ENCODE results near the gene SLFN14. TPM values are rescaled to one million over a fixed set of nuclear protein-coding genes. Genes with fewer than 3 reads are reported as not detected.

SLFN14 gene
- polyA plus RNA-seq, 2 of the 4 experiments (the other 2 are of a cell fraction), result not detected

DNA sequence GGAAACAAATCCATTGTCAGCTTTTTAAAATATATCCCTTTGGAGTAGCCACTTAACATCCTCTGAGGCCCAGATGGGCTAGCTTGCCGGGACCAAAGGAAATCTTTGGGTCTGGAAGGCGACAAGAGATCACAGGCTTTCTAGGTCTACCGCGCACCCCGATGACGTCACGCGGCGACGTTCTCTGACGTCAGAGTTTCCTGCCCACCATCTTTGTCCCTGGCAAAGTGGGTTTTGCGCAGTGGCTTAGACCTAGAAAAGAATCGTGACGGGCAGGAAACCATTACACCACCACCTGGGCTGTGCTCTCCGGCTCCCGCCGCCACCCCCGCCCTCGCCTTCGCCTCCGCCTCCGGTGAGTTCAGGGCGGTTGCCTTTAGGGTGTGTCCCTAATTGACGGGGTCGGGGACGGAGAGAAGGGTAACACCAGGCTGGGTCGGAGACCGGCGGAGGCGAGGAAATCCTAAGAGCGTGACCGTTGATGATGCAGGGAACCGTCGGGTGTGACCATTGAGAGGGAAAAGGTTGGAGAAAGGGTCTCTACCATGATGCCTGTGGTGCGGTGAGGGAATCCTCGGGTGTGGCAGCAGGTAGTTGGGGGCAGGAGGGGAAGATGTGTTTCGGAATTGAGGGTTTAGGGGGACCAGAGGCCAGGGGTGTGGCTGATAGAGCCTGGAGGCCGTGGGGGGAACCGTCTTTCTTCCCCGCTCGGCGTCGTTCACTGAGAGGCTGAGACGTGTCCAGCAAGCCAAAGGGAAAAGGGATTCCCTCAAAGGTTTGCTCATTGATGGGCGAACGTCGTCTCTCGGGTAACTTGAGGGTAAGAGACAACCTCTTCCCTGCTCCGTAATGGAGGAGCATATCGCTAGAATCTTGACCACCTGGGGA, 26.7 kb upstream of the SLFN14 start, which contains the start of gene AP2B1:
TSS of gene AP2B1 (plus strand) at position 249 of the 888 bp plus-strand sequence. CDS start 6,709 bp downstream, outside the sequence.
- Histone ChIP-seq H3K4me2 (peak within 1 kb of the TSS; percentile 80), H3K9me3 (no peaks in the 10 kb centered on the region), H3K4me3 (peak within 1 kb of the TSS; percentile 73), H3K4me1 (peaks cover 39% of the 10 kb centered on the region), H3K27ac (peak within 1 kb of the TSS; percentile 91 to 94)
- CTCF ChIA-PET, result interaction anchor here (1.1 to 1.9 kb wide), 4 partner anchors 12 to 177 kb away, joined by 3 to 11 read pairs (median 6); no protein-coding TSS in a partner anchor
- 2% methylated on average over 46 of the region's 50 CpGs for WGBS (ENCODE audit: missing lambda C conversion rate)
- DNase-seq (ENCODE audit: low read depth in 1 of 2, low spot score in 1 of 2) (peak; percentile 95 to 99), FAIRE-seq (peak; percentile 93), ATAC-seq (peak; percentile 88 to 91)
- POLR2A ChIA-PET, result interaction anchor here (0.6 to 1.8 kb wide), 5 partner anchors 9 to 1249 kb away, joined by 3 to 43 read pairs (median 7); partner anchors contain the start of gene PEX12
- TF ChIP-seq, protein P1, sequence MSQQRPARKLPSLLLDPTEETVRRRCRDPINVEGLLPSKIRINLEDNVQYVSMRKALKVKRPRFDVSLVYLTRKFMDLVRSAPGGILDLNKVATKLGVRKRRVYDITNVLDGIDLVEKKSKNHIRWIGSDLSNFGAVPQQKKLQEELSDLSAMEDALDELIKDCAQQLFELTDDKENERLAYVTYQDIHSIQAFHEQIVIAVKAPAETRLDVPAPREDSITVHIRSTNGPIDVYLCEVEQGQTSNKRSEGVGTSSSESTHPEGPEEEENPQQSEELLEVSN (IDR thresholded peaks at IDR 0.05; ENCODE audit: borderline replicate concordance, low read depth), result no peak; the same call in 1 of the 2 replicates
- no peak for TF ChIP-seq HOXA7 (CRISPR knock-in tag; IDR thresholded peaks at IDR 0.05)
- TF ChIP-seq, protein P2, sequence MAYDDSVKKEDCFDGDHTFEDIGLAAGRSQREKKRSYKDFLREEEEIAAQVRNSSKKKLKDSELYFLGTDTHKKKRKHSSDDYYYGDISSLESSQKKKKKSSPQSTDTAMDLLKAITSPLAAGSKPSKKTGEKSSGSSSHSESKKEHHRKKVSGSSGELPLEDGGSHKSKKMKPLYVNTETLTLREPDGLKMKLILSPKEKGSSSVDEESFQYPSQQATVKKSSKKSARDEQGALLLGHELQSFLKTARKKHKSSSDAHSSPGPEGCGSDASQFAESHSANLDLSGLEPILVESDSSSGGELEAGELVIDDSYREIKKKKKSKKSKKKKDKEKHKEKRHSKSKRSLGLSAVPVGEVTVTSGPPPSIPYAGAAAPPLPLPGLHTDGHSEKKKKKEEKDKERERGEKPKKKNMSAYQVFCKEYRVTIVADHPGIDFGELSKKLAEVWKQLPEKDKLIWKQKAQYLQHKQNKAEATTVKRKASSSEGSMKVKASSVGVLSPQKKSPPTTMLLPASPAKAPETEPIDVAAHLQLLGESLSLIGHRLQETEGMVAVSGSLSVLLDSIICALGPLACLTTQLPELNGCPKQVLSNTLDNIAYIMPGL (CRISPR knock-in tag; IDR thresholded peaks at IDR 0.05; ENCODE audit: borderline replicate concordance), result no peak
- peak; percentile 76 for TF ChIP-seq POLR2A (IDR thresholded peaks at IDR 0.05; ENCODE audit: low read length)
- TF ChIP-seq CBX8 (IDR thresholded peaks at IDR 0.05), result no peak
- TF ChIP-seq HDAC2 (IDR thresholded peaks at IDR 0.05), result no peak
- peak; percentile 80 for TF ChIP-seq RFX5 (IDR thresholded peaks at IDR 0.05)
- TF ChIP-seq FOSL2 (IDR thresholded peaks at IDR 0.05), result no peak
- TF ChIP-seq FOSL2 (CRISPR knock-in tag; IDR thresholded peaks at IDR 0.05), result peak; percentile 96
- no peak for TF ChIP-seq SREBF2 (IDR thresholded peaks at IDR 0.05)
- peak; percentile 65 to 92 for TF ChIP-seq JUN (IDR thresholded peaks at IDR 0.05)
- TF ChIP-seq NFE2L2 (conservative IDR thresholded peaks at IDR 0.05; ENCODE audit: low read length), result no peak
- no peak for TF ChIP-seq RCOR1 (IDR thresholded peaks at IDR 0.05; ENCODE audit: low read depth, low read length)
- no peak for TF ChIP-seq SMC3 (IDR thresholded peaks at IDR 0.05)
- TF ChIP-seq, protein P3, sequence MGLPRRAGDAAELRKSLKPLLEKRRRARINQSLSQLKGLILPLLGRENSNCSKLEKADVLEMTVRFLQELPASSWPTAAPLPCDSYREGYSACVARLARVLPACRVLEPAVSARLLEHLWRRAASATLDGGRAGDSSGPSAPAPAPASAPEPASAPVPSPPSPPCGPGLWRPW (IDR thresholded peaks at IDR 0.05), result no peak
- TF ChIP-seq EHMT2 (IDR thresholded peaks at IDR 0.05; ENCODE audit: low read depth), result no peak
- TF ChIP-seq FOSB (CRISPR knock-in tag; IDR thresholded peaks at IDR 0.05), result 0 out of 2 replicates have a peak, but pooled peaks have one; percentile 39
- TF ChIP-seq, protein P4, sequence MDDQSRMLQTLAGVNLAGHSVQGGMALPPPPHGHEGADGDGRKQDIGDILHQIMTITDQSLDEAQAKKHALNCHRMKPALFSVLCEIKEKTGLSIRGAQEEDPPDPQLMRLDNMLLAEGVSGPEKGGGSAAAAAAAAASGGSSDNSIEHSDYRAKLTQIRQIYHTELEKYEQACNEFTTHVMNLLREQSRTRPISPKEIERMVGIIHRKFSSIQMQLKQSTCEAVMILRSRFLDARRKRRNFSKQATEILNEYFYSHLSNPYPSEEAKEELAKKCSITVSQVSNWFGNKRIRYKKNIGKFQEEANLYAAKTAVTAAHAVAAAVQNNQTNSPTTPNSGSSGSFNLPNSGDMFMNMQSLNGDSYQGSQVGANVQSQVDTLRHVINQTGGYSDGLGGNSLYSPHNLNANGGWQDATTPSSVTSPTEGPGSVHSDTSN (IDR thresholded peaks at IDR 0.05), result 0 out of 2 replicates have a peak, but pooled peaks have one; percentile 13
- TF ChIP-seq ZNF302 (CRISPR knock-in tag; IDR thresholded peaks at IDR 0.05), result no peak
- TF ChIP-seq, protein P5, sequence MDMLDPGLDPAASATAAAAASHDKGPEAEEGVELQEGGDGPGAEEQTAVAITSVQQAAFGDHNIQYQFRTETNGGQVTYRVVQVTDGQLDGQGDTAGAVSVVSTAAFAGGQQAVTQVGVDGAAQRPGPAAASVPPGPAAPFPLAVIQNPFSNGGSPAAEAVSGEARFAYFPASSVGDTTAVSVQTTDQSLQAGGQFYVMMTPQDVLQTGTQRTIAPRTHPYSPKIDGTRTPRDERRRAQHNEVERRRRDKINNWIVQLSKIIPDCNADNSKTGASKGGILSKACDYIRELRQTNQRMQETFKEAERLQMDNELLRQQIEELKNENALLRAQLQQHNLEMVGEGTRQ (IDR thresholded peaks at IDR 0.05), result no peak
- TF ChIP-seq MAFK (IDR thresholded peaks at IDR 0.05; ENCODE audit: partially characterized antibody), result no peak
- peak; percentile 78 for TF ChIP-seq MYC (IDR thresholded peaks at IDR 0.05; ENCODE audit: borderline replicate concordance, low read length)
- TF ChIP-seq, protein P6, sequence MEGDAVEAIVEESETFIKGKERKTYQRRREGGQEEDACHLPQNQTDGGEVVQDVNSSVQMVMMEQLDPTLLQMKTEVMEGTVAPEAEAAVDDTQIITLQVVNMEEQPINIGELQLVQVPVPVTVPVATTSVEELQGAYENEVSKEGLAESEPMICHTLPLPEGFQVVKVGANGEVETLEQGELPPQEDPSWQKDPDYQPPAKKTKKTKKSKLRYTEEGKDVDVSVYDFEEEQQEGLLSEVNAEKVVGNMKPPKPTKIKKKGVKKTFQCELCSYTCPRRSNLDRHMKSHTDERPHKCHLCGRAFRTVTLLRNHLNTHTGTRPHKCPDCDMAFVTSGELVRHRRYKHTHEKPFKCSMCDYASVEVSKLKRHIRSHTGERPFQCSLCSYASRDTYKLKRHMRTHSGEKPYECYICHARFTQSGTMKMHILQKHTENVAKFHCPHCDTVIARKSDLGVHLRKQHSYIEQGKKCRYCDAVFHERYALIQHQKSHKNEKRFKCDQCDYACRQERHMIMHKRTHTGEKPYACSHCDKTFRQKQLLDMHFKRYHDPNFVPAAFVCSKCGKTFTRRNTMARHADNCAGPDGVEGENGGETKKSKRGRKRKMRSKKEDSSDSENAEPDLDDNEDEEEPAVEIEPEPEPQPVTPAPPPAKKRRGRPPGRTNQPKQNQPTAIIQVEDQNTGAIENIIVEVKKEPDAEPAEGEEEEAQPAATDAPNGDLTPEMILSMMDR (IDR thresholded peaks at IDR 0.05), result no peak
- TF ChIP-seq, protein P7, sequence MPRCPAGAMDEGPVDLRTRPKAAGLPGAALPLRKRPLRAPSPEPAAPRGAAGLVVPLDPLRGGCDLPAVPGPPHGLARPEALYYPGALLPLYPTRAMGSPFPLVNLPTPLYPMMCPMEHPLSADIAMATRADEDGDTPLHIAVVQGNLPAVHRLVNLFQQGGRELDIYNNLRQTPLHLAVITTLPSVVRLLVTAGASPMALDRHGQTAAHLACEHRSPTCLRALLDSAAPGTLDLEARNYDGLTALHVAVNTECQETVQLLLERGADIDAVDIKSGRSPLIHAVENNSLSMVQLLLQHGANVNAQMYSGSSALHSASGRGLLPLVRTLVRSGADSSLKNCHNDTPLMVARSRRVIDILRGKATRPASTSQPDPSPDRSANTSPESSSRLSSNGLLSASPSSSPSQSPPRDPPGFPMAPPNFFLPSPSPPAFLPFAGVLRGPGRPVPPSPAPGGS (IDR thresholded peaks at IDR 0.05), result peak; percentile 81; the same call in 2 of the 3 replicates
- no peak for TF ChIP-seq HOXB13 (CRISPR knock-in tag; IDR thresholded peaks at IDR 0.05; ENCODE audit: low read depth)
- peak; percentile 7; the same call in 1 of the 2 replicates for TF ChIP-seq TFCP2L1 (CRISPR knock-in tag; IDR thresholded peaks at IDR 0.05)
- no peak for TF ChIP-seq KDM1A (IDR thresholded peaks at IDR 0.05; ENCODE audit: low read depth)
- no peak for TF ChIP-seq RAD21 (conservative IDR thresholded peaks at IDR 0.05 in 1 of 2, IDR thresholded peaks at IDR 0.05 in 1 of 2)
- TF ChIP-seq, protein P8, sequence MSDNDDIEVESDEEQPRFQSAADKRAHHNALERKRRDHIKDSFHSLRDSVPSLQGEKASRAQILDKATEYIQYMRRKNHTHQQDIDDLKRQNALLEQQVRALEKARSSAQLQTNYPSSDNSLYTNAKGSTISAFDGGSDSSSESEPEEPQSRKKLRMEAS (IDR thresholded peaks at IDR 0.05), result peak; percentile 92
- TF ChIP-seq ESRRA (IDR thresholded peaks at IDR 0.05; ENCODE audit: borderline replicate concordance, low read length), result no peak
- peak; percentile 52; the same call in 1 of the 2 replicates for TF ChIP-seq MAZ (IDR thresholded peaks at IDR 0.05; ENCODE audit: borderline replicate concordance, low read depth, low read length)
- peak; percentile 77 for TF ChIP-seq PHF8 (IDR thresholded peaks at IDR 0.05; ENCODE audit: borderline replicate concordance, low read depth)
- peak in 1 of 2 experiments; percentile 42; a peak in 1 of 4 replicates for TF ChIP-seq CEBPB (IDR thresholded peaks at IDR 0.05)
